T-helper 2 cell (primary cell): Measurements from ENCODE around the gene LRAT.
"Not testable (repeated sequence)": the region's sequence is repeated elsewhere in the genome, so short reads cannot be mapped to it uniquely, and the experiment has no call there.

Source experiments
- DNase-seq, 5 experiments: peaks; one replicate each; pipeline versions ENCODE4 v3.0.0 to v3.0.0-alpha.2; 2012 to 2022
- total RNA-seq, 2 donors: gene quantifications; one replicate each; lab custom pipeline; 2026; lab: John Stamatoyannopoulos, UW

Gene LRAT
- 0 to 0.20 reads per million in 2 donors for total RNA-seq

GRCh38 chr4:154743683-154744340 is at the start of gene LRAT:
LRAT (plus strand) TSS chr4:154744000; CDS start chr4:154744327, 327 bp downstream.
- DNase-seq: peak in 2 of 5 experiments; percentile 24 to 62

GRCh38 chr4:154707877-154708276 is 35.9 kb upstream of the LRAT start:
- DNase-seq: no peak

GRCh38 chr4:154709550-154709949 is 34.2 kb upstream of the LRAT start:
- no peak for DNase-seq

GRCh38 chr4:154711522-154711921 is 32.3 kb upstream of the LRAT start:
- DNase-seq: no peak

GRCh38 chr4:154714339-154715040 is 29.3 kb upstream of the LRAT start:
- no peak for DNase-seq

- peak in 1 of 5 experiments; percentile 21 for DNase-seq
Observed at GRCh38 chr4:154719087-154719486, 24.7 kb upstream of the LRAT start.

GRCh38 chr4:154720123-154720522 is 23.7 kb upstream of the LRAT start:
- DNase-seq: peak in 1 of 5 experiments; percentile 29

- DNase-seq: peak in 1 of 5 experiments; percentile 21
Observed at GRCh38 chr4:154720618-154721267, 23.1 kb upstream of the LRAT start.

GRCh38 chr4:154722262-154722661 is 21.5 kb upstream of the LRAT start:
- DNase-seq: no peak

- not testable (repeated sequence) for DNase-seq
Observed at GRCh38 chr4:154723601-154724000, 20.2 kb upstream of the LRAT start.

- DNase-seq: no peak
Observed at GRCh38 chr4:154727540-154727939, 16.3 kb upstream of the LRAT start.

- DNase-seq: no peak
Observed at GRCh38 chr4:154731756-154732155, 12.0 kb upstream of the LRAT start.

- no peak for DNase-seq
Observed at GRCh38 chr4:154732669-154733068, 11.1 kb upstream of the LRAT start.

- no peak for DNase-seq
Observed at GRCh38 chr4:154736770-154737169, 7.0 kb upstream of the LRAT start.

- DNase-seq: no peak
Observed at GRCh38 chr4:154738426-154738825, 5.4 kb upstream of the LRAT start.

- DNase-seq: no peak
Observed at GRCh38 chr4:154739111-154739510, 4.7 kb upstream of the LRAT start.

GRCh38 chr4:154740462-154740861 is 3.3 kb upstream of the LRAT start:
- DNase-seq: no peak

- no peak for DNase-seq
Observed at GRCh38 chr4:154741131-154741665, 2.6 kb upstream of the LRAT start.

GRCh38 chr4:154741922-154742850 is 1.6 kb upstream of the LRAT start:
- peak in 1 of 5 experiments; percentile 6 for DNase-seq

GRCh38 chr4:154744341-154744926 is 634 bp downstream of the LRAT start:
- no peak for DNase-seq

- no peak for DNase-seq
Observed at GRCh38 chr4:154757713-154758112, 13.9 kb downstream of the LRAT start.

- DNase-seq: no peak
Observed at GRCh38 chr4:154760895-154761294, 17.1 kb downstream of the LRAT start.
